Uterus (tissue), 4 donors: ENCODE results near the gene DENND4C. TPM values are rescaled to one million over a fixed set of nuclear protein-coding genes. Genes with fewer than 3 reads are reported as not detected.

Source experiments
- DNase-seq, 2 donors: peaks; one replicate each; pipeline ENCODE4 v3.0.0-alpha.2; 2019 to 2020
- H3K27ac ChIP-seq, 2 donors: fragments of 200-600 bp; sonication (generic); 1 replicate in 1 of 2; 2 replicates in 1 of 2; pipeline ENCODE4 v1.5.1; 2016 to 2018
- H3K27me3 ChIP-seq, 2 donors: fragments of 200-600 bp; sonication (generic); one replicate each; pipeline ENCODE4 v1.5.1; 2018 to 2019; ENCODE audit warnings: control low read depth in 1 of 2
- H3K36me3 ChIP-seq, 2 donors: fragments of 200-600 bp; sonication (generic); one replicate each; pipeline ENCODE4 v1.5.1; 2019; ENCODE audit warnings: control low read depth in 1 of 2
- H3K4me1 ChIP-seq, 2 donors: fragments of 200-600 bp; sonication (generic); one replicate each; pipeline ENCODE4 v1.5.1; 2018 to 2019; ENCODE audit warnings: control low read depth in 1 of 2
- H3K4me3 ChIP-seq, 2 donors: fragments of 200-600 bp; sonication (generic); 1 replicate in 1 of 2; 2 replicates in 1 of 2; pipeline ENCODE4 v1.5.1; 2018 to 2019; ENCODE audit warnings: mild to moderate bottlenecking in 1 of 2
- H3K9me3 ChIP-seq, 2 donors: fragments of 200-600 bp; sonication (generic); one replicate each; pipeline ENCODE4 v1.5.1; 2019; ENCODE audit warnings: control low read depth in 1 of 2
- CTCF ChIP-seq, 4 experiments: fragments of 200-600 bp in 2 of 4; fragments of 450-650 bp in 2 of 4; sonication (generic) in 2 of 4; IDR thresholded peaks; one replicate each; pipeline ENCODE4 v1.5.1; 2016 to 2019; ENCODE audit warnings: antibody characterized with exemption in 4 of 4, mild to moderate bottlenecking in 2 of 4, moderate library complexity in 1 of 4
- POLR2A ChIP-seq, 2 donors: fragments of 450-650 bp; IDR thresholded peaks; one replicate each; pipeline ENCODE4 v1.6.1; 2016; ENCODE audit warnings: antibody characterized with exemption in 2 of 2, mild to moderate bottlenecking in 1 of 2, moderate library complexity in 1 of 2
- intact Hi-C: fragments of 100-400 bp; cut with DNase I; formaldehyde crosslinking; loops from one replicate; pipeline ENCODE4 v1.15.1; 2023; ENCODE audit warnings: low total_unique reads
- total RNA-seq, 4 donors: library from RNA; depleted of rRNA in 3 of 4; stranded (reverse); fragments of >200 nt in 3 of 4; gene quantifications; one replicate each; pipeline versions ENCODE4 v1.1.0 to v1.2.4, GENCODE V29; 2014 to 2023
- donor health status: DM: yes; HTN: yes; CAD: no.

The DENND4C gene
- total RNA-seq, 4 donors from 2014 or later, result 101 to 161 (median 133) TPM

GRCh38 chr9:19223724-19224123, 6.8 kb upstream of the DENND4C start:
- DNase-seq, result peak; percentile 62 to 67
- no peak overlapping the region for H3K4me3 ChIP-seq
- peaks cover 0 to 5% of the 10 kb centered on the region in 2 donors for H3K4me1 ChIP-seq
- no peaks in the 10 kb centered on the region for H3K9me3 ChIP-seq
- intact Hi-C loops, result no loop called here
- no peaks in the 10 kb centered on the region for H3K27me3 ChIP-seq
- TF ChIP-seq POLR2A (IDR thresholded peaks at IDR 0.05), result no peak
- no peak for TF ChIP-seq CTCF (IDR thresholded peaks at IDR 0.05)
- H3K36me3 ChIP-seq, result no peaks in the 10 kb centered on the region
- H3K27ac ChIP-seq, result peak overlapping the region; percentile 45 to 65

- H3K9me3 ChIP-seq, result no peaks in the 10 kb centered on the region
- DNase-seq, result no peak
- intact Hi-C loops, result no loop called here
- no peaks in the 10 kb centered on the region for H3K27me3 ChIP-seq
- no peak for TF ChIP-seq CTCF (IDR thresholded peaks at IDR 0.05)
- no peak for TF ChIP-seq POLR2A (IDR thresholded peaks at IDR 0.05)
- no peak overlapping the region for H3K4me3 ChIP-seq
- H3K36me3 ChIP-seq, result no peaks in the 10 kb centered on the region
- H3K4me1 ChIP-seq, result peaks cover 0 to 5% of the 10 kb centered on the region in 2 donors
- peak overlapping the region; percentile 45 to 65 for H3K27ac ChIP-seq
Observed at GRCh38 chr9:19224563-19224962, 5.9 kb upstream of the DENND4C start.

GRCh38 chr9:19229595-19230354, 718 bp upstream of the DENND4C start:
- Histone ChIP-seq H3K4me1 (peaks cover 0 to 4% of the 10 kb centered on the region in 2 donors), H3K4me3 (peak overlapping the region; percentile 62 to 91), H3K36me3 (no peaks in the 10 kb centered on the region), H3K27ac (peak overlapping the region; percentile 95 to 96), H3K27me3 (no peaks in the 10 kb centered on the region), H3K9me3 (no peaks in the 10 kb centered on the region)
- intact Hi-C loops, result no loop called here
- TF ChIP-seq CTCF (IDR thresholded peaks at IDR 0.05) (peak in 1 of 4 experiments; percentile 6), POLR2A (IDR thresholded peaks at IDR 0.05) (no peak)
- no peak for DNase-seq

GRCh38 chr9:19231126-19231903, 822 bp downstream of the DENND4C start:
- no peak for TF ChIP-seq CTCF (IDR thresholded peaks at IDR 0.05)
- TF ChIP-seq POLR2A (IDR thresholded peaks at IDR 0.05), result no peak
- Histone ChIP-seq H3K27ac (peak overlapping the region; percentile 95 to 96), H3K4me1 (no peaks in the 10 kb centered on the region), H3K9me3 (no peaks in the 10 kb centered on the region), H3K27me3 (no peaks in the 10 kb centered on the region), H3K4me3 (peak overlapping the region; percentile 62 to 91), H3K36me3 (no peaks in the 10 kb centered on the region)
- DNase-seq, result peak in 1 of 2 donors; percentile 42
- intact Hi-C loops, result no loop called here
